Astrocyte (in vitro differentiated cells and primary cell): ENCODE measurements around the gene ATRN.

Experiments
- CTCF ChIP-seq: IDR thresholded peaks from 2 replicates; pipeline ENCODE4 v1.5.1; 2011; ENCODE audit warnings: low read depth, mild to moderate bottlenecking, inconsistent platforms, low read length, moderate library complexity; ENCODE audit not compliant: insufficient read depth
- EZH2 ChIP-seq: IDR thresholded peaks from 2 replicates; pipeline ENCODE4 v1.6.1; 2012; ENCODE audit warnings: mild to moderate bottlenecking, low read length, inconsistent platforms; ENCODE audit not compliant: insufficient read depth

- TF ChIP-seq CTCF (no peak), EZH2 (no peak)
These were observed 227.8 kb downstream of the ATRN start for GRCh38 chr20:3698591-3699001.
